Astrocyte (in vitro differentiated cells and primary cell): Measurements from ENCODE around the gene CCDC43.

Source experiments
- EZH2 ChIP-seq: IDR thresholded peaks from 2 replicates; pipeline ENCODE4 v1.6.1; 2012; ENCODE audit warnings: mild to moderate bottlenecking, low read length, inconsistent platforms; ENCODE audit not compliant: insufficient read depth
- TF ChIP-seq, protein P1 (sequence below): IDR thresholded peaks from 2 replicates; pipeline ENCODE4 v1.5.1; 2011; ENCODE audit warnings: low read depth, mild to moderate bottlenecking, inconsistent platforms, low read length, moderate library complexity; ENCODE audit not compliant: insufficient read depth

DNA sequence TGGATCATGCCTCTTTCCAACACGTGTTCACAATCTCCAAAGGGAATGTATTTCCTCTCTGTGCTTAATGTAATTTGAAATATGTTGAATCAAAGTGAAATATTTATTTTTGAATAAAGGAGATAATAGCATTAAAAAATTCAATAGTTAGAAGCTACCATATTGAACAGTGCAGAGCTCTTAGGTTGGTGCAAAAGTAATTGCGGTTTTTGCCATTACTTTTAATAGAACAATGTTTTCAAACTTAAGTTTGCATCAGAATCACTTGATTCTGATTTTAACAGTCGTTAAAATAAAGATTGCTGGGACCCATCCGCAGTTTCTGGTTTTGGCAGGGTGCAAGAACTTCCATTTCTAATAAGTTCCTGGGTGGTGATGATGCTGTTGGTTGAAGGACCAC is 43.3 kb downstream of the CCDC43 start:
- TF ChIP-seq, protein P1, sequence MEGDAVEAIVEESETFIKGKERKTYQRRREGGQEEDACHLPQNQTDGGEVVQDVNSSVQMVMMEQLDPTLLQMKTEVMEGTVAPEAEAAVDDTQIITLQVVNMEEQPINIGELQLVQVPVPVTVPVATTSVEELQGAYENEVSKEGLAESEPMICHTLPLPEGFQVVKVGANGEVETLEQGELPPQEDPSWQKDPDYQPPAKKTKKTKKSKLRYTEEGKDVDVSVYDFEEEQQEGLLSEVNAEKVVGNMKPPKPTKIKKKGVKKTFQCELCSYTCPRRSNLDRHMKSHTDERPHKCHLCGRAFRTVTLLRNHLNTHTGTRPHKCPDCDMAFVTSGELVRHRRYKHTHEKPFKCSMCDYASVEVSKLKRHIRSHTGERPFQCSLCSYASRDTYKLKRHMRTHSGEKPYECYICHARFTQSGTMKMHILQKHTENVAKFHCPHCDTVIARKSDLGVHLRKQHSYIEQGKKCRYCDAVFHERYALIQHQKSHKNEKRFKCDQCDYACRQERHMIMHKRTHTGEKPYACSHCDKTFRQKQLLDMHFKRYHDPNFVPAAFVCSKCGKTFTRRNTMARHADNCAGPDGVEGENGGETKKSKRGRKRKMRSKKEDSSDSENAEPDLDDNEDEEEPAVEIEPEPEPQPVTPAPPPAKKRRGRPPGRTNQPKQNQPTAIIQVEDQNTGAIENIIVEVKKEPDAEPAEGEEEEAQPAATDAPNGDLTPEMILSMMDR, result no peak
- TF ChIP-seq EZH2, result no peak
